HEK293T (cell line): ENCODE results near the gene E4F1.

Experiments used
- CTCF ChIA-PET: fragments of 350-600 bp; formaldehyde crosslinking; extraction: SDS; loops from one replicate; lab custom pipeline; 2021; ENCODE audit warnings: antibody characterized with exemption, inconsistent platforms; lab: Yijun Ruan, JAX
- POLR2A ChIA-PET: fragments of 350-600 bp; formaldehyde crosslinking; extraction: SDS; loops from one replicate; lab custom pipeline; 2020; ENCODE audit warnings: antibody characterized with exemption, inconsistent platforms; lab: Yijun Ruan, JAX
- DNase-seq: peaks from one replicate; pipeline ENCODE4 v3.0.0; 2012; ENCODE audit warnings: mixed read lengths; ENCODE audit errors: extremely low spot score
- ARNT ChIP-seq: fragments of 450-650 bp; IDR thresholded peaks from 2 replicates; pipeline ENCODE4 v1.6.1; 2017; ENCODE audit warnings: mild to moderate bottlenecking
- BHLHE40 ChIP-seq: fragments of 450-650 bp; IDR thresholded peaks from 2 replicates; pipeline ENCODE4 v1.6.1; 2016; ENCODE audit warnings: mild to moderate bottlenecking, moderate library complexity, borderline replicate concordance
- CTBP1 ChIP-seq: fragments of 450-650 bp; IDR thresholded peaks from 2 replicates; pipeline ENCODE4 v1.6.1; 2016; ENCODE audit warnings: borderline replicate concordance
- ELF4 ChIP-seq: fragments of 450-650 bp; IDR thresholded peaks from 2 replicates; pipeline ENCODE4 v1.6.1; 2017; ENCODE audit warnings: antibody characterized with exemption
- FOXA1 ChIP-seq: fragments of 450-650 bp; IDR thresholded peaks from 2 replicates; pipeline ENCODE4 v1.6.1; 2016; ENCODE audit warnings: mild to moderate bottlenecking
- FOXK2 ChIP-seq: fragments of 450-650 bp; IDR thresholded peaks from 2 replicates; pipeline ENCODE4 v1.6.1; 2016; ENCODE audit warnings: mild to moderate bottlenecking
- FOXM1 ChIP-seq: fragments of 450-650 bp; IDR thresholded peaks from 2 replicates; pipeline ENCODE4 v1.6.1; 2017; ENCODE audit warnings: mild to moderate bottlenecking, borderline replicate concordance
- HDGF ChIP-seq: fragments of 450-650 bp; IDR thresholded peaks from 2 replicates; pipeline ENCODE4 v1.6.1; 2017; ENCODE audit warnings: antibody characterized with exemption, borderline replicate concordance
- L3MBTL2 ChIP-seq: fragments of 450-650 bp; conservative IDR thresholded peaks from 2 replicates; pipeline ENCODE4 v1.6.1; 2016; ENCODE audit warnings: mild to moderate bottlenecking
- LEF1 ChIP-seq: fragments of 450-650 bp; IDR thresholded peaks from 2 replicates; pipeline ENCODE4 v1.6.1; 2017; ENCODE audit warnings: mild to moderate bottlenecking, borderline replicate concordance
- NFRKB ChIP-seq: fragments of 450-650 bp; IDR thresholded peaks from 2 replicates; pipeline ENCODE4 v1.6.1; 2016; ENCODE audit warnings: mild to moderate bottlenecking, moderate library complexity
- PKNOX1 ChIP-seq: fragments of 450-650 bp; IDR thresholded peaks from 2 replicates; pipeline ENCODE4 v1.6.1; 2016
- SP1 ChIP-seq: fragments of 450-650 bp; IDR thresholded peaks from 2 replicates; pipeline ENCODE4 v1.6.1; 2017
- SUZ12 ChIP-seq: fragments of 450-650 bp; IDR thresholded peaks from 2 replicates; pipeline ENCODE4 v1.6.1; 2016; ENCODE audit warnings: mild to moderate bottlenecking
- TARDBP ChIP-seq: fragments of 450-650 bp; IDR thresholded peaks from 2 replicates; pipeline ENCODE4 v1.6.1; 2016
- ZNF384 ChIP-seq: fragments of 450-650 bp; IDR thresholded peaks from 2 replicates; pipeline ENCODE4 v1.6.1; 2016

Gene E4F1

GRCh38 chr16:2179576-2179975, 43.8 kb upstream of the E4F1 start:
- TF ChIP-seq SP1 (no peak), FOXM1 (no peak), PKNOX1 (no peak), TARDBP (no peak), ARNT (no peak), NFRKB (no peak), FOXK2 (no peak), HDGF (no peak), CTBP1 (no peak)
- CTCF ChIA-PET = no interaction called here
- POLR2A ChIA-PET = no interaction called here
- DNase-seq = no peak

GRCh38 chr16:2180461-2180860, 42.9 kb upstream of the E4F1 start:
- no peak for TF ChIP-seq SUZ12
- TF ChIP-seq BHLHE40 = no peak
- TF ChIP-seq ELF4 = no peak
- TF ChIP-seq FOXA1 = no peak
- no peak for TF ChIP-seq FOXK2
- DNase-seq = no peak
- ChIA-PET CTCF (no interaction called here), POLR2A (interaction anchor here (1.2 kb wide), 1 partner anchor 26 kb away, joined by 3 read pairs; no protein-coding TSS in a partner anchor)

- no peak for TF ChIP-seq TARDBP
- no peak for TF ChIP-seq FOXM1
- TF ChIP-seq SP1 = no peak
- TF ChIP-seq FOXK2 = no peak
- TF ChIP-seq SUZ12 = no peak
- TF ChIP-seq FOXA1 = no peak
- no peak for TF ChIP-seq LEF1
- TF ChIP-seq HDGF = no peak
- no peak for TF ChIP-seq CTBP1
- no peak for TF ChIP-seq PKNOX1
- TF ChIP-seq BHLHE40 = no peak
- no peak for TF ChIP-seq ELF4
- TF ChIP-seq ARNT = no peak
- TF ChIP-seq L3MBTL2 = no peak
- no peak for TF ChIP-seq ZNF384
- no peak for TF ChIP-seq NFRKB
- POLR2A ChIA-PET = interaction anchor here (0.7 to 1.2 kb wide), 2 partner anchors 8 to 27 kb away, joined by 3 read pairs; no protein-coding TSS in a partner anchor
- CTCF ChIA-PET = no interaction called here
- DNase-seq = no peak
Observed at GRCh38 chr16:2180962-2181923, 42.1 kb upstream of the E4F1 start.

- CTCF ChIA-PET = no interaction called here
- POLR2A ChIA-PET = no interaction called here
- no peak for TF ChIP-seq LEF1
- no peak for TF ChIP-seq HDGF
- no peak for TF ChIP-seq CTBP1
- TF ChIP-seq NFRKB = no peak
- no peak for TF ChIP-seq SP1
- TF ChIP-seq ARNT = no peak
- TF ChIP-seq FOXK2 = no peak
- TF ChIP-seq L3MBTL2 = no peak
- TF ChIP-seq BHLHE40 = no peak
- TF ChIP-seq ZNF384 = no peak
- no peak for TF ChIP-seq ELF4
- no peak for TF ChIP-seq TARDBP
- DNase-seq = no peak
Observed at GRCh38 chr16:2181952-2182351, 41.4 kb upstream of the E4F1 start.

- ChIA-PET POLR2A (no interaction called here), CTCF (no interaction called here)
- DNase-seq = no peak
- TF ChIP-seq PKNOX1 = no peak
- no peak for TF ChIP-seq SUZ12
- TF ChIP-seq SP1 = no peak
- no peak for TF ChIP-seq HDGF
- no peak for TF ChIP-seq ARNT
- TF ChIP-seq BHLHE40 = no peak
- TF ChIP-seq CTBP1 = no peak
- no peak for TF ChIP-seq ELF4
- TF ChIP-seq FOXK2 = no peak
- TF ChIP-seq FOXM1 = no peak
- TF ChIP-seq L3MBTL2 = no peak
- no peak for TF ChIP-seq FOXA1
- TF ChIP-seq LEF1 = no peak
- no peak for TF ChIP-seq TARDBP
- no peak for TF ChIP-seq NFRKB
- TF ChIP-seq ZNF384 = no peak
Observed at GRCh38 chr16:2183671-2184070, 39.7 kb upstream of the E4F1 start.

- no peak for TF ChIP-seq CTBP1
- no peak for TF ChIP-seq SUZ12
- TF ChIP-seq SP1 = no peak
- TF ChIP-seq TARDBP = no peak
- TF ChIP-seq NFRKB = no peak
- no peak for TF ChIP-seq ARNT
- no peak for TF ChIP-seq FOXA1
- no peak for TF ChIP-seq BHLHE40
- TF ChIP-seq ZNF384 = no peak
- TF ChIP-seq FOXK2 = no peak
- no peak for TF ChIP-seq HDGF
- TF ChIP-seq LEF1 = no peak
- no peak for TF ChIP-seq PKNOX1
- no peak for TF ChIP-seq ELF4
- TF ChIP-seq L3MBTL2 = no peak
- TF ChIP-seq FOXM1 = no peak
- ChIA-PET POLR2A (interaction anchor here (1.7 kb wide), 1 partner anchor 29 kb away, joined by 6 read pairs; the partner anchor contains the start of gene TRAF7), CTCF (no interaction called here)
- no peak for DNase-seq
Observed at GRCh38 chr16:2184346-2184745, 39.0 kb upstream of the E4F1 start.
